Common myeloid progenitor, CD34-positive (primary cell): ENCODE measurements around the gene KIRREL3.

Experiments used
- CTCF ChIA-PET: fragments of 350-600 bp; sonication (Branson Sonifier 250); formaldehyde crosslinking; loops from one replicate; lab custom pipeline; 2021; ENCODE audit warnings: antibody characterized with exemption; lab: Charles Lee
- POLR2A ChIA-PET: fragments of 350-600 bp; sonication (Branson Sonifier 250); formaldehyde crosslinking; loops from one replicate; lab custom pipeline; 2021; ENCODE audit warnings: antibody characterized with exemption; lab: Charles Lee
- DNase-seq, 3 donors: peaks; one replicate each; pipeline versions ENCODE4 v3.0.0 to v3.0.0-alpha.2; 2013
- H3K27ac ChIP-seq, 2 experiments: 1 replicate in 1 of 2; 2 replicates in 1 of 2; pipeline ENCODE4 v1.7.0; 2013; ENCODE audit warnings: inconsistent platforms in 2 of 2, low read length in 2 of 2, mild to moderate bottlenecking in 2 of 2, low read depth in 1 of 2, moderate library complexity in 1 of 2; ENCODE audit not compliant: severe bottlenecking in 2 of 2, insufficient read depth in 1 of 2, poor library complexity in 1 of 2
- H3K27me3 ChIP-seq, 5 experiments: replicated peaks in 2 of 5; 1 replicate in 3 of 5; 2 replicates in 2 of 5; pipeline versions ENCODE4 v1.6.1 to v1.7.0; 2013; ENCODE audit warnings: low read length in 4 of 5, mild to moderate bottlenecking in 2 of 5, moderate library complexity in 2 of 5, inconsistent platforms in 1 of 5; ENCODE audit not compliant: insufficient read depth in 5 of 5, control insufficient read depth in 4 of 5
- H3K36me3 ChIP-seq, 4 experiments: 1 replicate in 2 of 4; 2 replicates in 2 of 4; pipeline versions ENCODE4 v1.6.1 to v1.7.0; 2013; ENCODE audit warnings: low read length in 3 of 4, control low read depth in 1 of 4, mild to moderate bottlenecking in 1 of 4; ENCODE audit not compliant: control insufficient read depth in 4 of 4, insufficient read depth in 4 of 4
- H3K4me1 ChIP-seq, 4 experiments: 1 replicate in 3 of 4; 2 replicates in 1 of 4; pipeline versions ENCODE4 v1.6.1 to v1.7.1; 2013; ENCODE audit warnings: low read length in 3 of 4, mild to moderate bottlenecking in 3 of 4, control low read depth in 1 of 4, inconsistent platforms in 1 of 4, moderate library complexity in 1 of 4; ENCODE audit not compliant: control insufficient read depth in 4 of 4, insufficient read depth in 4 of 4; ENCODE audit errors: control extremely low read depth in 1 of 4
- H3K4me3 ChIP-seq, 7 experiments: 1 replicate in 4 of 7; 2 replicates in 3 of 7; pipeline versions ENCODE4 v1.5.1 to v1.7.0; 2013; ENCODE audit warnings: mild to moderate bottlenecking in 7 of 7, low read length in 6 of 7, moderate library complexity in 6 of 7, inconsistent platforms in 2 of 7, low read depth in 2 of 7, control low read depth in 1 of 7; ENCODE audit not compliant: insufficient read depth in 4 of 7, control insufficient read depth in 1 of 7; ENCODE audit errors: extremely low read depth in 1 of 7
- H3K9me3 ChIP-seq, 5 experiments: 1 replicate in 4 of 5; 2 replicates in 1 of 5; pipeline versions ENCODE4 v1.6.1 to v1.7.1; 2013; ENCODE audit warnings: low read length in 4 of 5, mild to moderate bottlenecking in 2 of 5, inconsistent platforms in 1 of 5, low read depth in 1 of 5, moderate library complexity in 1 of 5; ENCODE audit not compliant: control insufficient read depth in 4 of 5, insufficient read depth in 2 of 5; ENCODE audit errors: control extremely low read depth in 1 of 5
- WGBS: methylation state at CpG from one replicate; pipeline ENCODE4 v1.1.5; 2013; ENCODE audit not compliant: insufficient coverage; 5-methylcytosine and 5-hydroxymethylcytosine counted together

The KIRREL3 gene

DNA sequence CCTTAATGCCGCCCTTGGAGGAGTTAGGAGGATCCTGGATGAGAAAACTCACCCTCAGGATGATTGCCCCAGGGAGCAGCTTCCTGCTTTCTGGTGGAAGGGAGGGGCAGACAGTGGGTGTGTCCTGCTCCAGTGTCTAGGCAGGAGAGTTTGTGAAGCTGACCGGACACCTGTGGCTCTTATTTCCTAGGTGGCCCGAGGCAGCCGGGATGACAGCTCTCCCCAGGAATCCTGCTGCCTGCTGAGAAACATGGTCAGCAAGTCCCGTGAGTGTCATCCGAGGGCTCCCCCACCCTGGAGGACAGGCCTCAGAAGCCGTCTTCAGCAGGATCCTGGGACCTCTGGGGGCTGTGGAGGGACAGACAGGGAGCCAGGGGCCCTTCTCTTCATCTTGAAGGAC is 594.7 kb downstream of the KIRREL3 start:
- WGBS, result 94% methylated on average over 6 of the region's 7 CpGs

DNA sequence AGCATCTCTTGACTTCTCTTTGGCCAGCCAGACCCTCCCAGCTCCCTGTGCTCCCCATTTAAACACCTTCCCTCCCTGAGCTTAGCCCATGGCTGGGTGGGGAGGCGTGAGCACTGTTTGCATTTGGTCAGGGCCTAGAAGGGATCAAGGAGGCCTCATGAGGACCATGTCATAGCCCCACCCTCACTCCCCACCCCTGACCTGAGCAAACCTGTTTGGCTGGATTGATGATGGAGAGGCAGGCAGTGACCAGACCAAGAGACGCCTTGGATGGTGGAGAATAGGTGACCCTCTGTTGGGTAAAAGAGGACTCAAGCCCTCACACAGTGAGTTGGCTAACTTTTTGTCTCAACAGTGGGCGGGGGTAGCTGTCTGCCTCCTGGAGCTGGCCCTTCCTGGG is 595.2 kb downstream of the KIRREL3 start:
- 100% methylated on average over 2 of the region's 3 CpGs for WGBS
- ChIA-PET POLR2A (no interaction called here), CTCF (interaction anchor here (0.5 kb wide), 1 partner anchor 28 kb away, joined by 3 read pairs; no protein-coding TSS in a partner anchor)
- no peak overlapping the region for H3K4me3 ChIP-seq
- H3K36me3 ChIP-seq, result peaks cover 3 to 77% (median 35%) of the 10 kb centered on the region in 4 experiments
- no peak for DNase-seq
- peaks cover 0 to 2% (median 0%) of the 10 kb centered on the region in 5 experiments for H3K9me3 ChIP-seq
- H3K27ac ChIP-seq, result no peak overlapping the region
- H3K27me3 ChIP-seq, result no peaks in the 10 kb centered on the region
- H3K4me1 ChIP-seq, result peaks cover 0 to 19% (median 6%) of the 10 kb centered on the region in 4 experiments

More for the DNA sequence above, 594.7 kb downstream of the KIRREL3 start:
- POLR2A ChIA-PET, result no interaction called here
- no peak overlapping the region for H3K27ac ChIP-seq
- peaks cover 0 to 14% (median 5%) of the 10 kb centered on the region in 4 experiments for H3K4me1 ChIP-seq
- H3K27me3 ChIP-seq, result no peaks in the 10 kb centered on the region
- DNase-seq, result no peak
- no peaks in the 10 kb centered on the region for H3K9me3 ChIP-seq
- peaks cover 3 to 82% (median 38%) of the 10 kb centered on the region in 4 experiments for H3K36me3 ChIP-seq
- no peak overlapping the region for H3K4me3 ChIP-seq
- CTCF ChIA-PET, result interaction anchor here (1.8 kb wide), 1 partner anchor 10 kb away, joined by 8 read pairs; no protein-coding TSS in a partner anchor

DNA sequence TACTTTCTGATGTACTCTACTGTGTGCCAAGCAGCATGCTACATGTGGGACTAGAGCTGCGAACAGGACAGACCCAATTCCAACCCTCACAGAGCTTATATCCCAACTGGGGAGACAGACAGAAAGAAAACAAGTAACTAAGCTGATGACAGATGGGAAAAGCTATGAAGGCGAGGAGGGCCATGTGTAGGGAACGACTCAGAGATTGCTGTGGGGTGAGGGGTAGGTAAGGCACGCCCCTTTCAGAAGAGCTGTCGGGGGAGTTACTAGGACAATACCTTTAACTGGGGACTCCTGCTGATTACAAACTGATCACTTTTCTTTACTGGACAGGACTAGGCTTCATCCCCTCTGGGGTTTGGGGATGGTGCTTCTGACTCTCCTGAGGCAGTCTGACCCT is 596.2 kb downstream of the KIRREL3 start:
- Histone ChIP-seq H3K36me3 (peaks cover under 1 to 73% (median 30%) of the 10 kb centered on the region in 4 experiments), H3K27ac (no peak overlapping the region), H3K4me3 (no peak overlapping the region), H3K27me3 (no peaks in the 10 kb centered on the region), H3K4me1 (peaks cover 0 to 23% (median 7%) of the 10 kb centered on the region in 4 experiments), H3K9me3 (peaks cover 0 to 8% (median 2%) of the 10 kb centered on the region in 5 experiments)
- CTCF ChIA-PET, result interaction anchor here (1.0 kb wide), 1 partner anchor 16 kb away, joined by 3 read pairs; no protein-coding TSS in a partner anchor
- POLR2A ChIA-PET, result no interaction called here
- DNase-seq, result no peak
- whole genome bisulfite sequencing, result 98% methylated on average over 4 of the region's 5 CpGs

- POLR2A ChIA-PET, result no interaction called here
- peaks cover 0 to 66% (median 26%) of the 10 kb centered on the region in 4 experiments for H3K36me3 ChIP-seq
- H3K4me3 ChIP-seq, result no peak overlapping the region
- H3K27ac ChIP-seq, result no peak overlapping the region
- no peaks in the 10 kb centered on the region for H3K27me3 ChIP-seq
- CTCF ChIA-PET, result interaction anchor here (0.7 to 1.6 kb wide), 5 partner anchors 11 to 93 kb away, joined by 3 to 6 read pairs (median 3); no protein-coding TSS in a partner anchor
- H3K9me3 ChIP-seq, result peaks cover 0 to 8% (median 2%) of the 10 kb centered on the region in 5 experiments
- H3K4me1 ChIP-seq, result peaks cover 0 to 23% (median 7%) of the 10 kb centered on the region in 4 experiments
- WGBS, result 95% methylated on average over 8 of the region's 8 CpGs
- DNase-seq, result no peak
Observed at GRCh38 chr11:126403658-126404057, 596.9 kb downstream of the KIRREL3 start.

DNA sequence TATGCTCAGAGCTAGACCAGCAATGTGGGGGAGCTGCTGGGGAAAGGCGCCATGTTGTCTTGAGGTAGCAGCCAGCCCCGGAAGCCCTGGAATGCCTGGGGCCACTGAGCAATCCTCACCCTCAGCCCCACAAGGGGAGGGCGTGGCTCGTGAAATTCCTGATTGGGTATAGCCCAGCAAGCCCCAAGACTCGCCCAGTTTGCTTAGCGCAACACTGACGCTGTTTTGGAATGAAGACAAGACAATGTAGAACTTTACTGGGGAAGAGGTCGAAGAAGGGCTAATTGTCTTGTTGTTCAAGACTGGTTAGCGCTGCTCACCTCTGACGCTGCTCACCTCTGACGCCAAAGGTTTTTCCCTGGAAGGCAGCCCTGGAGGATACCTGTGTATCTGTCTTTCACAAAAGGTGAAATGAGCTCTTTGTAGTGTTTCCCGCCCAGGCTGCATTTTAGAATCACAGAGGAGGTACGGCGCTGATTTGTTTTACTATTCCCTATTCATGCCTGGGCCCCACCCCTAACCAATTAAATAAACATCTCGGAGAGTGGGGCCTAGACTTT is 597.5 kb downstream of the KIRREL3 start:
- no peak overlapping the region for H3K27ac ChIP-seq
- no peak for DNase-seq
- H3K9me3 ChIP-seq, result peaks cover 0 to 8% (median 2%) of the 10 kb centered on the region in 5 experiments
- ChIA-PET POLR2A (no interaction called here), CTCF (interaction anchor here (0.7 to 1.6 kb wide), 5 partner anchors 10 to 92 kb away, joined by 3 to 6 read pairs (median 3); no protein-coding TSS in a partner anchor)
- H3K27me3 ChIP-seq, result no peaks in the 10 kb centered on the region
- H3K4me3 ChIP-seq, result no peak overlapping the region
- 98% methylated on average over 10 of the region's 15 CpGs for WGBS
- peaks cover 0 to 23% (median 7%) of the 10 kb centered on the region in 4 experiments for H3K4me1 ChIP-seq
- peaks cover 0 to 64% (median 22%) of the 10 kb centered on the region in 4 experiments for H3K36me3 ChIP-seq

DNA sequence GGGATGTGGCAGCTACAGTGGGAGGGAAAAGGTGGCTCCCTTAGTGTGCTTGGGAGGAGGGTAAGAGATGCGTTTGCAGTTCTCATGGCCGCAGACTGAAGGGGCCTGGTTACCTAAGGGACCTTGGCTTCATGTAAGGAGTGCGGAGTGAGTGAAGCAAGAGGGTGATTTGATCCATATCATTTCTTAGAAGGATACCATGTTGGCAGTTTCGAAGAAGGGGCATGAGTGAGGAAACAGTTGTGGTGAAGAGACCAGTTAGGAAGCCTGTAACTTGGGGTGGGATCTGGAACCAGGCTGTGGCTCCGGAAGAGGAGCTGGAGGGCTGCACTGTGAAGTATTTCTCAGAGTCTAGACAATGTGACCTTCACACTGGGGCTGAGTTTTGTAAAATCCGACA is 600.1 kb downstream of the KIRREL3 start:
- no peak for DNase-seq
- 94% methylated on average over 4 of the region's 6 CpGs for WGBS
- no peaks in the 10 kb centered on the region for H3K27me3 ChIP-seq

GRCh38 chr11:126400019-126400418 is 600.6 kb downstream of the KIRREL3 start:
- Histone ChIP-seq H3K4me1 (peaks cover 0 to 31% (median 10%) of the 10 kb centered on the region in 4 experiments), H3K4me3 (no peak overlapping the region), H3K27ac (no peak overlapping the region), H3K27me3 (no peaks in the 10 kb centered on the region), H3K36me3 (peaks cover 0 to 44% (median 8%) of the 10 kb centered on the region in 4 experiments), H3K9me3 (peaks cover 0 to 8% (median 2%) of the 10 kb centered on the region in 5 experiments)
- CTCF ChIA-PET, result interaction anchor here (1.4 kb wide), 1 partner anchor 43 kb away, joined by 4 read pairs; no protein-coding TSS in a partner anchor
- DNase-seq, result no peak
- POLR2A ChIA-PET, result no interaction called here

More for the DNA sequence above, 600.1 kb downstream of the KIRREL3 start:
- Histone ChIP-seq H3K9me3 (peaks cover 0 to 8% (median 2%) of the 10 kb centered on the region in 5 experiments), H3K4me1 (peaks cover 0 to 26% (median 7%) of the 10 kb centered on the region in 4 experiments), H3K4me3 (no peak overlapping the region), H3K27ac (no peak overlapping the region), H3K36me3 (peaks cover 0 to 49% (median 8%) of the 10 kb centered on the region in 4 experiments)
- ChIA-PET CTCF (interaction anchor here (1.3 to 1.5 kb wide), 3 partner anchors 8 to 90 kb away, joined by 4 read pairs; no protein-coding TSS in a partner anchor), POLR2A (no interaction called here)
